Panc1 (cell line): ENCODE results near the gene EME1.

ENCODE experiments used
- CTCF ChIP-seq: fragments of 450-650 bp; IDR thresholded peaks from 2 replicates; pipeline ENCODE4 v1.5.1; 2017; ENCODE audit warnings: mild to moderate bottlenecking
- POLR2AphosphoS5 ChIP-seq: IDR thresholded peaks from 2 replicates; pipeline ENCODE4 v1.6.1; 2012; ENCODE audit warnings: mild to moderate bottlenecking, low read depth, low read length, moderate library complexity
- SIN3A ChIP-seq: IDR thresholded peaks from 2 replicates; pipeline ENCODE4 v1.6.1; 2012; ENCODE audit warnings: low read depth, mild to moderate bottlenecking, low read length, moderate library complexity, borderline replicate concordance; ENCODE audit not compliant: insufficient read depth
- TCF7L2 ChIP-seq: IDR thresholded peaks from 2 replicates; pipeline ENCODE4 v1.6.1; 2011; ENCODE audit warnings: mild to moderate bottlenecking, low read depth, low read length, inconsistent platforms

DNA sequence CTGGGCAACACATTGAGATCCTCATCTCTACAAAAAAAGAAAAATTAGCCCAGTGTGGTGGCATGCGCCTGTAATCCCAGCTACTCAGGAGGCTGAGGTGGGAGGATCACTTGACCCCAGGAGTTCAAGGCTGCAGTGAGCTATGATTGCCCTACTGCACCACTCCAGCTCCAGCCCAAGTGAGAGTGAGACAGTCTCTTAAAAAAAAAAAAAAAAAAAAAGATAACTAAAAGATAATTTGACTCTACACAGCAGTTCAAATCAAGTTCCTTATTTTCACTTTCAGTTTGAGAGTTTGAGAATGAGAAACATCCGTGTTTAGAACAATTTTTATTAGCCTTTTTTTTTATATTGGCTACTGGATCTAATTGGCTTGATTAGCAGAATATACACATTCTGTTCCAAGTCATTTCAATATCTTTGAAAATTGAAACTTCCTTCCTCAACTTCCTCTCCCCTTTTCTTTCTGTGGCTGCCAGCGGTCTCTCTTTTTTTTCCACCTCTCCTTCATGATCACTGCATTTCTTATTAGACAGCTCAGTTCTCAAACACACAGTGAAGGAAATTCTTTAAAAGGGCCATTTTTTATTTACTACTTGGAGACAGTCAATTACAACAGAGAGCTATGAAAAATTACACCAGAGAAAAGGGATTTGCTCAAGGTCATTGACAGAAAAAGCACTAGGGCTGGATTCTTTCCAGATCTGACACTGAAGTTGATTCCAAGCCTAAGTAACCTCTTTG is 48.5 kb downstream of the EME1 start:
- no peak for TF ChIP-seq CTCF
- TF ChIP-seq TCF7L2 = no peak
- no peak for TF ChIP-seq SIN3A
- no peak for TF ChIP-seq POLR2AphosphoS5
